DOHH2 (cell line): ENCODE data around the gene SCYGR6.
"Not testable (repeated sequence)": the region's sequence is repeated elsewhere in the genome, so short reads cannot be mapped to it uniquely, and the experiment has no call there.

Experiments used
- H3F3A ChIP-seq: fragments of 200-600 bp; sonication (generic), shearing (Covaris generic); 2 replicates; pipeline ENCODE4 v1.6.0; 2016; ENCODE audit warnings: antibody characterized with exemption, mild to moderate bottlenecking; ENCODE audit not compliant: control insufficient read depth, insufficient read depth
- H3K27ac ChIP-seq: fragments of 200-600 bp; sonication (generic); 2 replicates; pipeline ENCODE4 v1.5.1; 2014; ENCODE audit warnings: low read depth, mild to moderate bottlenecking, low read length, moderate library complexity
- H3K27me3 ChIP-seq: fragments of 200-600 bp; sonication (generic); 2 replicates; pipeline ENCODE4 v1.6.1; 2014; ENCODE audit warnings: mild to moderate bottlenecking, low read length, mixed read lengths; ENCODE audit not compliant: control insufficient read depth
- H3K36me3 ChIP-seq: fragments of 200-600 bp; sonication (generic); 2 replicates; pipeline ENCODE4 v1.6.1; 2014; ENCODE audit warnings: mild to moderate bottlenecking, low read length, moderate library complexity, mixed read lengths; ENCODE audit not compliant: control insufficient read depth
- H3K4me1 ChIP-seq: fragments of 200-600 bp; sonication (generic); 2 replicates; pipeline ENCODE4 v1.6.1; 2014; ENCODE audit warnings: mild to moderate bottlenecking, low read length, mixed read lengths; ENCODE audit not compliant: control insufficient read depth
- H3K4me2 ChIP-seq: fragments of 200-600 bp; sonication (generic); 2 replicates; pipeline ENCODE4 v1.6.0; 2014; ENCODE audit warnings: mild to moderate bottlenecking, low read length, moderate library complexity
- H3K4me3 ChIP-seq: fragments of 200-600 bp; sonication (generic); 2 replicates; pipeline ENCODE4 v1.5.1; 2014; ENCODE audit warnings: mild to moderate bottlenecking, low read length, mixed read lengths
- H3K79me2 ChIP-seq: fragments of 200-600 bp; sonication (generic); 2 replicates; pipeline ENCODE4 v1.6.1; 2014; ENCODE audit warnings: mild to moderate bottlenecking, low read length, mixed read lengths; ENCODE audit not compliant: control insufficient read depth
- H3K9me2 ChIP-seq: fragments of 200-600 bp; sonication (generic); replicated peaks from 2 replicates; pipeline ENCODE4 v1.6.1; 2014; ENCODE audit warnings: mild to moderate bottlenecking, low read length, mixed read lengths; ENCODE audit not compliant: control insufficient read depth
- H3K9me3 ChIP-seq: fragments of 200-600 bp; sonication (generic); 2 replicates; pipeline ENCODE4 v1.6.1; 2014; ENCODE audit warnings: antibody characterized with exemption, low read length, mixed read lengths; ENCODE audit not compliant: control insufficient read depth, insufficient read depth
- H4K20me1 ChIP-seq: fragments of 200-600 bp; sonication (generic); 2 replicates; pipeline ENCODE4 v1.6.0; 2014; ENCODE audit warnings: low read depth, mild to moderate bottlenecking, antibody characterized with exemption, low read length, moderate library complexity; ENCODE audit not compliant: control insufficient read depth, insufficient read depth
- EZH2phosphoT487 ChIP-seq: fragments of 200-600 bp; sonication (generic); IDR thresholded peaks from 2 replicates; pipeline ENCODE4 v1.6.1; 2017; ENCODE audit warnings: borderline replicate concordance, mild to moderate bottlenecking, antibody characterized with exemption, low read length, moderate library complexity, mixed read lengths
- TF ChIP-seq, protein P1 (sequence below): fragments of 200-600 bp; sonication (generic); IDR thresholded peaks from one replicate; pipeline ENCODE4 v1.5.1; 2014; ENCODE audit warnings: antibody characterized with exemption, mild to moderate bottlenecking, low read depth, low read length; ENCODE audit not compliant: poor library complexity, severe bottlenecking

SCYGR6 gene

DNA sequence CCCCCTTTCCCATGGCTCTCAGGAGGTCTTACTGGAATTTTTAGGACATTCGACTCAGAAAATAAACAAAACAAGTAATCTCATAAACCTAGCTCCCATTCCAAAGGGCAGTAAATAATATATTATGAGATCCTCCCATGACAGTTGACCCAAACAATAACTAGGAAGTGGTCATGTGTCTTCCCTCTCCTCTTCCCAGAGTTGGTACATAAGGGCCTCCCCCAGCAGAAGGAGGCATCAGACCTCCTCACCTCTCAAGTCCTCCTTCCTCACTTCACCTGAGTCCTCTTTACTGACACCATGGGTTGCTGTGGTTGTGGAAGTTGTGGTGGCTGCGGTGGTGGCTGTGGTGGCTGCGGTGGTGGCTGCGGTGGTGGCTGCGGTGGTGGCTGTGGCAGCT lies 3.5 kb upstream of the SCYGR6 start, which contains the start of gene SCYGR7:
Gene SCYGR7 (plus strand): TSS at position 301 of the 400 bp plus-strand sequence. CDS start 0 bp downstream, at position 301.
- Histone ChIP-seq H3K9me3 (no peaks in the 10 kb centered on the region), H3K4me2 (no peak within 1 kb of the TSS), H3F3A (no peaks in the 10 kb centered on the region), H3K27me3 (no peaks in the 10 kb centered on the region), H3K79me2 (no peaks in the 10 kb centered on the region), H4K20me1 (no peaks in the 10 kb centered on the region), H3K4me3 (no peak within 1 kb of the TSS), H3K4me1 (no peaks in the 10 kb centered on the region), H3K36me3 (no peaks in the 10 kb centered on the region), H3K9me2 (no peaks in the 10 kb centered on the region), H3K27ac (no peak within 1 kb of the TSS)
- no peak for TF ChIP-seq EZH2phosphoT487
- TF ChIP-seq, protein P1, sequence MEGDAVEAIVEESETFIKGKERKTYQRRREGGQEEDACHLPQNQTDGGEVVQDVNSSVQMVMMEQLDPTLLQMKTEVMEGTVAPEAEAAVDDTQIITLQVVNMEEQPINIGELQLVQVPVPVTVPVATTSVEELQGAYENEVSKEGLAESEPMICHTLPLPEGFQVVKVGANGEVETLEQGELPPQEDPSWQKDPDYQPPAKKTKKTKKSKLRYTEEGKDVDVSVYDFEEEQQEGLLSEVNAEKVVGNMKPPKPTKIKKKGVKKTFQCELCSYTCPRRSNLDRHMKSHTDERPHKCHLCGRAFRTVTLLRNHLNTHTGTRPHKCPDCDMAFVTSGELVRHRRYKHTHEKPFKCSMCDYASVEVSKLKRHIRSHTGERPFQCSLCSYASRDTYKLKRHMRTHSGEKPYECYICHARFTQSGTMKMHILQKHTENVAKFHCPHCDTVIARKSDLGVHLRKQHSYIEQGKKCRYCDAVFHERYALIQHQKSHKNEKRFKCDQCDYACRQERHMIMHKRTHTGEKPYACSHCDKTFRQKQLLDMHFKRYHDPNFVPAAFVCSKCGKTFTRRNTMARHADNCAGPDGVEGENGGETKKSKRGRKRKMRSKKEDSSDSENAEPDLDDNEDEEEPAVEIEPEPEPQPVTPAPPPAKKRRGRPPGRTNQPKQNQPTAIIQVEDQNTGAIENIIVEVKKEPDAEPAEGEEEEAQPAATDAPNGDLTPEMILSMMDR: no peak

DNA sequence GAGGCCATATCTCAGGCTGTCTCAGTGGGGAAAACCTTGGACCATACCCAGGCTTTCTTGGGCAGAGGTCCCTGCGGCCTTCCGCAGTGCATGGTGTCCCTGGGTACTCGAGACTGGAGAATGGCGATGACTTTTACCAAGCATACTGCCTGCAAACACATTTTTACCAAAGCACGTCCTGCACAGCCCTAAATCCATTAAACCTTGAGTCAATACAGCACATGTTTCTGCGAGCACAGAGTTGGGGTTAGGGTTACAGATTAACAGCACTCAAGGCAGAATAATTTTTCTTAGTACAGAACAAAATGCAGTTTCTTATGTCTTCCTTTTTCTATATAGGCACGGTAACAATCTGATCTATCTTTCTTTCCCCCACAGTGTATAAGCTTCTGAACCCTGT lies 1.7 kb downstream of the SCYGR6 start:
- H3K79me2 ChIP-seq, H3K27ac ChIP-seq, H3K27me3 ChIP-seq, H3K4me3 ChIP-seq, H3K4me1 ChIP-seq, H3K36me3 ChIP-seq, H4K20me1 ChIP-seq, H3K9me3 ChIP-seq, H3F3A ChIP-seq, H3K4me2 ChIP-seq, H3K9me2 ChIP-seq: not testable (repeated sequence)

- H3K27me3 ChIP-seq: no peaks in the 10 kb centered on the region
- no peaks in the 10 kb centered on the region for H3K9me3 ChIP-seq
- no peak overlapping the region for H3K4me2 ChIP-seq
- TF ChIP-seq, protein P1: no peak
- no peak for TF ChIP-seq EZH2phosphoT487
- H4K20me1 ChIP-seq: no peaks in the 10 kb centered on the region
- H3K36me3 ChIP-seq: no peaks in the 10 kb centered on the region
- H3K27ac ChIP-seq: no peak overlapping the region
- no peaks in the 10 kb centered on the region for H3K9me2 ChIP-seq
- no peaks in the 10 kb centered on the region for H3K79me2 ChIP-seq
- no peak overlapping the region for H3K4me3 ChIP-seq
- H3F3A ChIP-seq: no peaks in the 10 kb centered on the region
- H3K4me1 ChIP-seq: no peaks in the 10 kb centered on the region
These were observed 3.9 kb downstream of the SCYGR6 start for GRCh38 chr2:227720680-227721079.

GRCh38 chr2:227719641-227720040 lies 4.9 kb downstream of the SCYGR6 start:
- no peaks in the 10 kb centered on the region for H3K4me1 ChIP-seq
- no peak overlapping the region for H3K4me2 ChIP-seq
- no peaks in the 10 kb centered on the region for H4K20me1 ChIP-seq
- no peak overlapping the region for H3K27ac ChIP-seq
- TF ChIP-seq EZH2phosphoT487: no peak
- TF ChIP-seq, protein P1: no peak
- H3K4me3 ChIP-seq: no peak overlapping the region
- H3K27me3 ChIP-seq: no peaks in the 10 kb centered on the region
- H3K9me3 ChIP-seq: no peaks in the 10 kb centered on the region
- H3K79me2 ChIP-seq: no peaks in the 10 kb centered on the region
- H3K9me2 ChIP-seq: no peaks in the 10 kb centered on the region
- no peaks in the 10 kb centered on the region for H3K36me3 ChIP-seq
- H3F3A ChIP-seq: no peaks in the 10 kb centered on the region
